ENCODE data around the gene ZSCAN20. TPM values are rescaled to one million over a fixed set of nuclear protein-coding genes. Genes with fewer than 3 reads are reported as not detected.

ZSCAN20 gene
- total RNA-seq, 1 experiment from 2014 or later = 3.9 TPM

GRCh38 chr1:33501774-33502173, 29.3 kb downstream of the ZSCAN20 start:
- H4K20me1 ChIP-seq (ENCODE audit: control insufficient read depth, insufficient read depth, insufficient read length) = no peaks in the 10 kb centered on the region
- H3K27ac ChIP-seq (ENCODE audit: insufficient read length, low read depth, low read length) = no peak overlapping the region
- no peak overlapping the region for H3K56ac ChIP-seq (ENCODE audit: insufficient read length, low read depth, low read length)
- no peak overlapping the region for H2AFZ ChIP-seq (ENCODE audit: low read length)
- H2BK120ac ChIP-seq (ENCODE audit: low read depth, low read length, poor library complexity, severe bottlenecking) = no peak overlapping the region
- H3K27me3 ChIP-seq (ENCODE audit: insufficient read depth, low read length) = no peaks in the 10 kb centered on the region
- Mint-ChIP-seq H3K4me3 (no peak overlapping the region), H3K27ac (no peak overlapping the region), H3K36me3 (ENCODE audit: insufficient read depth in 1 of 3, low read depth in 3 of 3) (peaks cover 0 to 16% (median 14%) of the 10 kb centered on the region in 3 experiments; a peak in 5 of 7 replicates), H3K27me3 (ENCODE audit: low read depth) (no peaks in the 10 kb centered on the region; the same call in none of the 2 replicates), H3K9me3 (peaks cover 0 to 14% of the 10 kb centered on the region in 2 experiments; a peak in 4 of 5 replicates), H3K4me1 (peaks cover 10% of the 10 kb centered on the region in 2 experiments)
- no peaks in the 10 kb centered on the region for H3K23me2 ChIP-seq (ENCODE audit: insufficient read length, low read depth, low read length, poor library complexity, severe bottlenecking)
- no peak overlapping the region for H2BK5ac ChIP-seq (ENCODE audit: insufficient read length, low read length)
- no peak overlapping the region for H3K14ac ChIP-seq (ENCODE audit: insufficient read depth, low read length)
- H4K5ac ChIP-seq (ENCODE audit: insufficient read length, low read depth, low read length) = no peak overlapping the region
- no peak overlapping the region for H2BK20ac ChIP-seq (ENCODE audit: low read depth, low read length, poor library complexity, severe bottlenecking)
- H2BK12ac ChIP-seq (ENCODE audit: insufficient read length, low read depth, low read length) = no peak overlapping the region
- no peak overlapping the region for H3T11ph ChIP-seq (ENCODE audit: low read length)
- DNase-seq = no peak
- no peak overlapping the region for H3K9ac ChIP-seq (ENCODE audit: extremely low read depth, insufficient read length, low read length)
- H3K9me3 ChIP-seq (ENCODE audit: control insufficient read depth, low read depth, low read length) = no peaks in the 10 kb centered on the region
- H2BK15ac ChIP-seq (ENCODE audit: low read depth, low read length) = no peak overlapping the region
- TF ChIP-seq, protein P1, sequence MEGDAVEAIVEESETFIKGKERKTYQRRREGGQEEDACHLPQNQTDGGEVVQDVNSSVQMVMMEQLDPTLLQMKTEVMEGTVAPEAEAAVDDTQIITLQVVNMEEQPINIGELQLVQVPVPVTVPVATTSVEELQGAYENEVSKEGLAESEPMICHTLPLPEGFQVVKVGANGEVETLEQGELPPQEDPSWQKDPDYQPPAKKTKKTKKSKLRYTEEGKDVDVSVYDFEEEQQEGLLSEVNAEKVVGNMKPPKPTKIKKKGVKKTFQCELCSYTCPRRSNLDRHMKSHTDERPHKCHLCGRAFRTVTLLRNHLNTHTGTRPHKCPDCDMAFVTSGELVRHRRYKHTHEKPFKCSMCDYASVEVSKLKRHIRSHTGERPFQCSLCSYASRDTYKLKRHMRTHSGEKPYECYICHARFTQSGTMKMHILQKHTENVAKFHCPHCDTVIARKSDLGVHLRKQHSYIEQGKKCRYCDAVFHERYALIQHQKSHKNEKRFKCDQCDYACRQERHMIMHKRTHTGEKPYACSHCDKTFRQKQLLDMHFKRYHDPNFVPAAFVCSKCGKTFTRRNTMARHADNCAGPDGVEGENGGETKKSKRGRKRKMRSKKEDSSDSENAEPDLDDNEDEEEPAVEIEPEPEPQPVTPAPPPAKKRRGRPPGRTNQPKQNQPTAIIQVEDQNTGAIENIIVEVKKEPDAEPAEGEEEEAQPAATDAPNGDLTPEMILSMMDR (conservative IDR thresholded peaks at IDR 0.05) = no peak
- no peak overlapping the region for H4K8ac ChIP-seq (replicated peaks; ENCODE audit: insufficient read length, low read depth, low read length)
- no peak overlapping the region for H4K91ac ChIP-seq (ENCODE audit: insufficient read length, low read depth, low read length)
- no peaks in the 10 kb centered on the region for H3K79me2 ChIP-seq (ENCODE audit: insufficient read depth, low read length)
- no peak overlapping the region for H3K4ac ChIP-seq (ENCODE audit: low read depth, low read length)
- no peaks in the 10 kb centered on the region for H3K79me1 ChIP-seq (ENCODE audit: insufficient read depth, low read depth, low read length, poor library complexity, severe bottlenecking)
- H3K4me2 ChIP-seq (ENCODE audit: insufficient read depth, insufficient read length, low read length) = no peak overlapping the region
- H3K4me1 ChIP-seq (ENCODE audit: insufficient read depth, low read length) = no peaks in the 10 kb centered on the region
- no CpG with 5 or more reads among the region's 8 CpGs for WGBS (ENCODE audit: extremely low coverage, insufficient read length, low lambda C conversion rate)
- H2AK5ac ChIP-seq (ENCODE audit: insufficient read length, low read length) = no peak overlapping the region
- H3K18ac ChIP-seq (ENCODE audit: insufficient read length, low read depth, low read length) = no peak overlapping the region
- no peak overlapping the region for H3K23ac ChIP-seq (ENCODE audit: insufficient read length, low read depth, low read length)
